ENCODE data around the gene PIBF1.

Gene PIBF1

DNA sequence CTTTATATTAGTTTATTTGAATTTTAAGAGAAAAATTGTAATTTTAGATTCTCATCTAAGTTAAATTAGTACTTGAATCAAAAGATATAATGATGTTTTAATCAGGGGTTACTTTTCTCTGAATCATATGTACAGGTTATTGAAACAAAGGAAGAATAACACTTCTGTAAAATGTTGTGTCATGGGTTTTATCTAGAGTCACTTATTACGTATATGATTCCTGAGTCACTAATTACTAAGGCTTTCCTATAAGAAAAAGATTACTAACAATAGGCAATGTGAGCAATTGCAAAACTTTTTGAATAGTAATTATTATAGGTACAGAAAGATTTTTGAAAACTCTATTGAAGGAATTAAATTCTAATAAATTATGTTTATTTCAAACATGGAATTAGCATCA lies 177.7 kb downstream of the PIBF1 start:
- ATAC-seq (ENCODE audit: insufficient read depth, low read depth) (no peak), DNase-seq (no peak)
- no peak overlapping the region for H3K27ac ChIP-seq (ENCODE audit: low read length)
- H4K20me1 ChIP-seq (ENCODE audit: insufficient read depth, low read length) = no peaks in the 10 kb centered on the region
- H3K4me2 ChIP-seq (ENCODE audit: insufficient read depth, low read length) = no peak overlapping the region
- H2AFZ ChIP-seq (ENCODE audit: low read depth, low read length) = no peak overlapping the region
- H3K79me2 ChIP-seq (ENCODE audit: insufficient read depth, low read length) = no peaks in the 10 kb centered on the region
- H3K36me3 ChIP-seq (ENCODE audit: insufficient read depth, low read length) = peaks cover 11% of the 10 kb centered on the region; the same call in 1 of the 2 replicates
- no peaks in the 10 kb centered on the region for H3K27me3 ChIP-seq (ENCODE audit: insufficient read depth, low read length, poor library complexity)
- no peaks in the 10 kb centered on the region for H3K4me1 ChIP-seq (ENCODE audit: insufficient read depth, low read length)
- H3K4me3 ChIP-seq (ENCODE audit: low read depth in 1 of 2, low read length in 2 of 2) = no peak overlapping the region
- TF ChIP-seq, protein P1, sequence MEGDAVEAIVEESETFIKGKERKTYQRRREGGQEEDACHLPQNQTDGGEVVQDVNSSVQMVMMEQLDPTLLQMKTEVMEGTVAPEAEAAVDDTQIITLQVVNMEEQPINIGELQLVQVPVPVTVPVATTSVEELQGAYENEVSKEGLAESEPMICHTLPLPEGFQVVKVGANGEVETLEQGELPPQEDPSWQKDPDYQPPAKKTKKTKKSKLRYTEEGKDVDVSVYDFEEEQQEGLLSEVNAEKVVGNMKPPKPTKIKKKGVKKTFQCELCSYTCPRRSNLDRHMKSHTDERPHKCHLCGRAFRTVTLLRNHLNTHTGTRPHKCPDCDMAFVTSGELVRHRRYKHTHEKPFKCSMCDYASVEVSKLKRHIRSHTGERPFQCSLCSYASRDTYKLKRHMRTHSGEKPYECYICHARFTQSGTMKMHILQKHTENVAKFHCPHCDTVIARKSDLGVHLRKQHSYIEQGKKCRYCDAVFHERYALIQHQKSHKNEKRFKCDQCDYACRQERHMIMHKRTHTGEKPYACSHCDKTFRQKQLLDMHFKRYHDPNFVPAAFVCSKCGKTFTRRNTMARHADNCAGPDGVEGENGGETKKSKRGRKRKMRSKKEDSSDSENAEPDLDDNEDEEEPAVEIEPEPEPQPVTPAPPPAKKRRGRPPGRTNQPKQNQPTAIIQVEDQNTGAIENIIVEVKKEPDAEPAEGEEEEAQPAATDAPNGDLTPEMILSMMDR (IDR thresholded peaks at IDR 0.05; ENCODE audit: borderline replicate concordance, extremely low read depth, low read length, poor library complexity, severe bottlenecking) = no peak
- TF ChIP-seq EZH2 (IDR thresholded peaks at IDR 0.05; ENCODE audit: borderline replicate concordance, low read depth, low read length, severe bottlenecking) = no peak
- H3K9ac ChIP-seq (ENCODE audit: low read depth, low read length) = no peak overlapping the region
- H3K9me3 ChIP-seq (ENCODE audit: insufficient read depth, low read length, severe bottlenecking) = no peaks in the 10 kb centered on the region

DNA sequence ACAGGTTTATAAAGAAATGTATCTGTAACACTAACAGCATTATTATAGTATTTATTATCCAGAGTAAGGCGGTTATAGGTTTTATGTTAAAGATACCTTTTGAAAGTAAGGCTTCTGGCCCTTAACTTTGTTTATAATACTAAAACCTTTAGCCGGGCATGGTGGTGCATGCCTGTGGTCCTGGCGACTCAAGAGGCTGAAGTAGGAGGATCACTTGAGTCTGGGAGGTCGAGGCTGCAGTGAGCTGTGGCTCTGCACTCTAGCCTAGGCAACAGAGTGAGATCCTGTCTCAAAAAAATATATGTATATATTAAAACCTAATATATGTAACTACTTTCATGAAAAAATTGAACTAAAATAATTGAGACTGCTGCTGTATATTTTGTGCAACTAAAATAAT lies 178.2 kb downstream of the PIBF1 start:
- TF ChIP-seq, protein P1 (IDR thresholded peaks at IDR 0.05; ENCODE audit: borderline replicate concordance, extremely low read depth, low read length, poor library complexity, severe bottlenecking) = no peak
- TF ChIP-seq EZH2 (IDR thresholded peaks at IDR 0.05; ENCODE audit: borderline replicate concordance, low read depth, low read length, severe bottlenecking) = no peak
- peaks cover 11% of the 10 kb centered on the region; the same call in 1 of the 2 replicates for H3K36me3 ChIP-seq (ENCODE audit: insufficient read depth, low read length)

DNA sequence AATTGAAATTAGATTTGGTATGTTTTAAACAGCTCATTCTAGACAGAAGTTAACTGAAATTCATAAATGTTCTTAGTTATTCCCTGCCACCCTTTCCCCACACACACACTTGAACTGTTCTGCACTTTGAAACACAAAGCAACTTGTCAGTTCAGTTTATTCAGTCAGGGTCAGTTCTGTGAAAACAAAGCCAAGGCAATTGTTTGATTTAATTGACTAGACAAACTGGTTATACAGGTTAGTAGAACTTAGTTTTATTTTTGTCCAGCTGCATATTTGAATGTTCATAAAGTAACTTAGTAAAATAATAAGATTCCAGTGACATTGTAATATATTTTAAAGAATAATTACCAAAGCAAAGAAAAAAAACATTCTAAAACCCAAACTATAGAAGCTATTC lies 178.6 kb downstream of the PIBF1 start:
- TF ChIP-seq EZH2 (IDR thresholded peaks at IDR 0.05; ENCODE audit: borderline replicate concordance, low read depth, low read length, severe bottlenecking) = no peak
- TF ChIP-seq, protein P1 (IDR thresholded peaks at IDR 0.05; ENCODE audit: borderline replicate concordance, extremely low read depth, low read length, poor library complexity, severe bottlenecking) = no peak
- Histone ChIP-seq H3K9me3 (ENCODE audit: insufficient read depth, low read length, severe bottlenecking) (no peaks in the 10 kb centered on the region), H3K4me3 (ENCODE audit: low read depth in 1 of 2, low read length in 2 of 2) (no peak overlapping the region), H3K27ac (ENCODE audit: low read length) (no peak overlapping the region), H4K20me1 (ENCODE audit: insufficient read depth, low read length) (no peaks in the 10 kb centered on the region), H3K27me3 (ENCODE audit: insufficient read depth, low read length, poor library complexity) (no peaks in the 10 kb centered on the region), H3K36me3 (ENCODE audit: insufficient read depth, low read length) (peaks cover 11% of the 10 kb centered on the region; the same call in 1 of the 2 replicates), H3K4me2 (ENCODE audit: insufficient read depth, low read length) (no peak overlapping the region), H3K4me1 (ENCODE audit: insufficient read depth, low read length) (no peaks in the 10 kb centered on the region), H3K9ac (ENCODE audit: low read depth, low read length) (no peak overlapping the region), H3K79me2 (ENCODE audit: insufficient read depth, low read length) (no peaks in the 10 kb centered on the region), H2AFZ (ENCODE audit: low read depth, low read length) (no peak overlapping the region)
- ATAC-seq (ENCODE audit: insufficient read depth, low read depth) (no peak), DNase-seq (no peak)

More for the DNA sequence above, 178.2 kb downstream of the PIBF1 start:
- Histone ChIP-seq H3K4me3 (ENCODE audit: low read depth in 1 of 2, low read length in 2 of 2) (no peak overlapping the region), H2AFZ (ENCODE audit: low read depth, low read length) (no peak overlapping the region), H3K4me2 (ENCODE audit: insufficient read depth, low read length) (no peak overlapping the region), H4K20me1 (ENCODE audit: insufficient read depth, low read length) (no peaks in the 10 kb centered on the region), H3K9ac (ENCODE audit: low read depth, low read length) (no peak overlapping the region), H3K27ac (ENCODE audit: low read length) (no peak overlapping the region), H3K79me2 (ENCODE audit: insufficient read depth, low read length) (no peaks in the 10 kb centered on the region), H3K9me3 (ENCODE audit: insufficient read depth, low read length, severe bottlenecking) (no peaks in the 10 kb centered on the region), H3K27me3 (ENCODE audit: insufficient read depth, low read length, poor library complexity) (no peaks in the 10 kb centered on the region), H3K4me1 (ENCODE audit: insufficient read depth, low read length) (no peaks in the 10 kb centered on the region)
- ATAC-seq (ENCODE audit: insufficient read depth, low read depth) (no peak), DNase-seq (no peak)

GRCh38 chr13:72963762-72964161 lies 181.8 kb downstream of the PIBF1 start:
- no peak for ATAC-seq (ENCODE audit: insufficient read depth, low read depth)
- H3K27me3 ChIP-seq (ENCODE audit: insufficient read depth, low read length, poor library complexity) = no peaks in the 10 kb centered on the region
- TF ChIP-seq EZH2 (IDR thresholded peaks at IDR 0.05; ENCODE audit: borderline replicate concordance, low read depth, low read length, severe bottlenecking) = no peak
- TF ChIP-seq, protein P1 (IDR thresholded peaks at IDR 0.05; ENCODE audit: borderline replicate concordance, extremely low read depth, low read length, poor library complexity, severe bottlenecking) = no peak
- H2AFZ ChIP-seq (ENCODE audit: low read depth, low read length) = no peak overlapping the region
- no peaks in the 10 kb centered on the region for H3K9me3 ChIP-seq (ENCODE audit: insufficient read depth, low read length, severe bottlenecking)
- H3K27ac ChIP-seq (ENCODE audit: low read length) = no peak overlapping the region
- H3K4me3 ChIP-seq (ENCODE audit: low read depth in 1 of 2, low read length in 2 of 2) = no peak overlapping the region
- no peaks in the 10 kb centered on the region for H4K20me1 ChIP-seq (ENCODE audit: insufficient read depth, low read length)
- no peak overlapping the region for H3K9ac ChIP-seq (ENCODE audit: low read depth, low read length)
- no peak overlapping the region for H3K4me2 ChIP-seq (ENCODE audit: insufficient read depth, low read length)
- H3K36me3 ChIP-seq (ENCODE audit: insufficient read depth, low read length) = peaks cover 6% of the 10 kb centered on the region; the same call in 1 of the 2 replicates
- H3K4me1 ChIP-seq (ENCODE audit: insufficient read depth, low read length) = no peaks in the 10 kb centered on the region
- no peaks in the 10 kb centered on the region for H3K79me2 ChIP-seq (ENCODE audit: insufficient read depth, low read length)
- DNase-seq = no peak

Data from DND-41 (cell line).